COLO829 (cell line): Measurements from ENCODE around the gene ZBTB48.
"Not testable (repeated sequence)": the region's sequence is repeated elsewhere in the genome, so short reads cannot be mapped to it uniquely, and the experiment has no call there.

Source experiments
- DNase-seq: peaks from one replicate; pipeline ENCODE4 v3.0.0; 2012; ENCODE audit warnings: low spot score

The ZBTB48 gene

GRCh38 chr1:6632588-6633514, 53.1 kb downstream of the ZBTB48 start:
- no peak for DNase-seq

GRCh38 chr1:6634371-6635052, 54.7 kb downstream of the ZBTB48 start:
- DNase-seq, result no peak

GRCh38 chr1:6635161-6635909, 55.5 kb downstream of the ZBTB48 start:
- no peak for DNase-seq

- no peak for DNase-seq
Observed at GRCh38 chr1:6635910-6636760, 56.3 kb downstream of the ZBTB48 start.

GRCh38 chr1:6636778-6637177, 57.0 kb downstream of the ZBTB48 start:
- not testable (repeated sequence) for DNase-seq

- no peak for DNase-seq
Observed at GRCh38 chr1:6637770-6638169, 58.0 kb downstream of the ZBTB48 start.

- DNase-seq, result no peak
Observed at GRCh38 chr1:6638226-6638625, 58.4 kb downstream of the ZBTB48 start.
